Keratinocyte (primary cell): ENCODE data around the gene PIP4K2A. TPM values are rescaled to one million over a fixed set of nuclear protein-coding genes. Genes with fewer than 3 reads are reported as not detected.

Experiments
- DNase-seq: peaks from one replicate; pipeline ENCODE4 v3.0.0-alpha.2; 2011; ENCODE audit warnings: low read depth, missing footprints, low spot score
- FAIRE-seq: peaks from 2 replicates; lab custom pipeline; 2011; peaks lifted over from hg19 to GRCh38; lab: Jason Lieb, UNC
- H2AFZ ChIP-seq: 2 replicates; pipeline ENCODE4 v1.6.0; 2012; ENCODE audit warnings: low read length, control low read depth, inconsistent platforms; ENCODE audit not compliant: control insufficient read depth
- H3K27ac ChIP-seq: 2 replicates; pipeline ENCODE4 v1.5.1; 2011; ENCODE audit warnings: low read length; ENCODE audit not compliant: control insufficient read depth, insufficient read depth
- H3K27me3 ChIP-seq: 3 replicates; pipeline ENCODE4 v1.6.0; 2011; ENCODE audit warnings: low read length; ENCODE audit not compliant: control insufficient read depth, insufficient read depth; ENCODE audit errors: extremely low read depth
- H3K36me3 ChIP-seq, 2 experiments: 2 replicates in 1 of 2; 3 replicates in 1 of 2; pipeline ENCODE4 v1.5.1; 2011; ENCODE audit warnings: low read length in 2 of 2, mild to moderate bottlenecking in 1 of 2; ENCODE audit not compliant: control insufficient read depth in 2 of 2, insufficient read depth in 2 of 2; ENCODE audit errors: extremely low read depth in 1 of 2
- H3K4me1 ChIP-seq: 3 replicates; pipeline ENCODE4 v1.5.1; 2011; ENCODE audit warnings: low read length; ENCODE audit not compliant: control insufficient read depth, insufficient read depth; ENCODE audit errors: extremely low read depth
- H3K4me2 ChIP-seq: 3 replicates; pipeline ENCODE4 v1.6.0; 2011; ENCODE audit warnings: low read depth, low read length; ENCODE audit not compliant: control insufficient read depth, insufficient read depth; ENCODE audit errors: extremely low read depth
- H3K4me3 ChIP-seq, 3 experiments: fragments of 200-600 bp in 1 of 3; sonication (generic) in 1 of 3; 2 replicates in 2 of 3; 3 replicates in 1 of 3; pipeline ENCODE4 v1.5.1; 2011 to 2016; ENCODE audit warnings: low read length in 3 of 3, mild to moderate bottlenecking in 3 of 3, control low read depth in 2 of 3, inconsistent platforms in 1 of 3, low read depth in 1 of 3, mixed read lengths in 1 of 3, mixed run types in 1 of 3, moderate library complexity in 1 of 3; ENCODE audit not compliant: control insufficient read depth in 2 of 3, insufficient read depth in 2 of 3; ENCODE audit errors: extremely low read depth in 1 of 3
- H3K79me2 ChIP-seq: 2 replicates; pipeline ENCODE4 v1.6.0; 2012; ENCODE audit warnings: low read length; ENCODE audit not compliant: control insufficient read depth, insufficient read depth
- H3K9ac ChIP-seq: 3 replicates; pipeline ENCODE4 v1.6.0; 2011; ENCODE audit warnings: low read length; ENCODE audit not compliant: control insufficient read depth, insufficient read depth; ENCODE audit errors: extremely low read depth
- H3K9me1 ChIP-seq: 3 replicates; pipeline ENCODE4 v1.6.0; 2011; ENCODE audit warnings: low read length; ENCODE audit not compliant: control insufficient read depth, insufficient read depth; ENCODE audit errors: extremely low read depth
- H3K9me3 ChIP-seq: 2 replicates; pipeline ENCODE4 v1.5.1; 2012; ENCODE audit warnings: low read depth, low read length; ENCODE audit not compliant: control insufficient read depth
- H4K20me1 ChIP-seq: 3 replicates; pipeline ENCODE4 v1.6.0; 2011; ENCODE audit warnings: low read length; ENCODE audit not compliant: control insufficient read depth, insufficient read depth; ENCODE audit errors: extremely low read depth
- CTCF ChIP-seq, 3 experiments: IDR thresholded peaks in 1 of 3; conservative IDR thresholded peaks in 1 of 3; optimal IDR thresholded peaks in 1 of 3; 2 replicates in 2 of 3; 3 replicates in 1 of 3; pipeline versions ENCODE3 to v1.5.1; 2011; ENCODE audit warnings: low read length in 3 of 3, mild to moderate bottlenecking in 3 of 3, moderate library complexity in 2 of 3, control low read depth in 1 of 3, inconsistent platforms in 1 of 3; ENCODE audit not compliant: insufficient read depth in 2 of 3; ENCODE audit errors: extremely low read depth in 1 of 3
- EZH2 ChIP-seq: IDR thresholded peaks from one replicate; pipeline ENCODE4 v1.6.1; 2012; ENCODE audit warnings: inconsistent platforms, mild to moderate bottlenecking, low read length, moderate library complexity
- dilution Hi-C: fragments of 300-500 bp; cut with MboI; formaldehyde crosslinking; loops from one replicate; pipeline ENCODE4 v1.7.0; 2020; ENCODE audit warnings: low sequenced_read_pairs; ENCODE audit not compliant: extremely low pct_ligation_motif_present
- polyA plus RNA-seq, 5 experiments: library from polyadenylated mRNA; depleted of rRNA in 3 of 5; stranded (reverse) in 3 of 5; stranded (forward) in 1 of 5; unstranded in 1 of 5; fragments of >200 nt; gene quantifications; 1 replicate in 1 of 5; 2 replicates in 3 of 5; 3 replicates in 1 of 5; pipeline versions ENCODE4 v1.2.1 to v1.2.3, GENCODE V29; 2011 to 2012; ENCODE audit warnings: missing spikeins in 2 of 5, low read depth in 1 of 5, low replicate concordance in 1 of 5

Gene PIP4K2A
- polyA plus RNA-seq, 1 donor (not counting 4 experiments of a cell fraction or from before 2014, with no cell fraction given) = 15.5 TPM

DNA sequence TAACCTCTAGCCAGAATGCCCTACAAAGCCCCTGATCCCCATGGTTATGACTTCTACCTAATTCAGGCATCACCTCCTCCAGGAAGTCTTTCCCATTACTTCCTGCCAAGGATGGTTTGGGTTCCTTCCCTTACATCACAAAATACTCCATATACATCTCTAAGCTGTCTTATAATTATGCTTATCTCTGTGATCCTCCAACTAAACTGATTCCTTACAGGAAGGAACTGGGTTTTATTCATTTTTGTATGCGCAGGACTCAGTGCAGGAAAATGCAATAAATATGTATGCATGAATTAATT is 41.3 kb downstream of the PIP4K2A start:
- dilution Hi-C loops = no loop called here
- TF ChIP-seq CTCF (optimal IDR thresholded peaks at IDR 0.05 in 1 of 3, IDR thresholded peaks at IDR 0.05 in 1 of 3, conservative IDR thresholded peaks at IDR 0.05 in 1 of 3; ENCODE audit: extremely low read depth in 1 of 3, insufficient read depth in 2 of 3, low read length in 3 of 3) = no peak
- TF ChIP-seq EZH2 = no peak
- Histone ChIP-seq H3K27ac (no peak overlapping the region), H3K4me1 (no peaks in the 10 kb centered on the region), H3K4me3 (no peak overlapping the region), H3K4me2 (no peak overlapping the region), H3K9me1 (no peaks in the 10 kb centered on the region), H3K27me3 (no peaks in the 10 kb centered on the region), H3K79me2 (peaks cover 26% of the 10 kb centered on the region), H3K36me3 (no peaks in the 10 kb centered on the region), H3K9me3 (no peaks in the 10 kb centered on the region), H3K9ac (no peak overlapping the region), H4K20me1 (no peaks in the 10 kb centered on the region), H2AFZ (no peak overlapping the region)
- FAIRE-seq = no peak
- DNase-seq = no peak

GRCh38 chr10:22672319-22673090 is 41.9 kb downstream of the PIP4K2A start:
- DNase-seq (no peak), FAIRE-seq (no peak)
- no peaks in the 10 kb centered on the region for H3K36me3 ChIP-seq
- no peaks in the 10 kb centered on the region for H4K20me1 ChIP-seq
- dilution Hi-C loops = no loop called here
- no peak overlapping the region for H3K4me2 ChIP-seq
- H3K79me2 ChIP-seq = peaks cover 29% of the 10 kb centered on the region
- H3K4me3 ChIP-seq = no peak overlapping the region
- no peak overlapping the region for H2AFZ ChIP-seq
- H3K4me1 ChIP-seq = no peaks in the 10 kb centered on the region
- H3K9me1 ChIP-seq = no peaks in the 10 kb centered on the region
- H3K27me3 ChIP-seq = no peaks in the 10 kb centered on the region
- H3K9me3 ChIP-seq = no peaks in the 10 kb centered on the region
- no peak overlapping the region for H3K9ac ChIP-seq
- no peak overlapping the region for H3K27ac ChIP-seq
- no peak for TF ChIP-seq EZH2
- no peak for TF ChIP-seq CTCF (optimal IDR thresholded peaks at IDR 0.05 in 1 of 3, IDR thresholded peaks at IDR 0.05 in 1 of 3, conservative IDR thresholded peaks at IDR 0.05 in 1 of 3; ENCODE audit: extremely low read depth in 1 of 3, insufficient read depth in 2 of 3, low read length in 3 of 3)
